CD4-positive, alpha-beta T cell treated with Interleukin-4 for 4 hours (primary cell): Measurements from ENCODE around the gene EGFR.
"Not testable (repeated sequence)": the region's sequence is repeated elsewhere in the genome, so short reads cannot be mapped to it uniquely, and the experiment has no call there.

ENCODE experiments used
- DNase-seq: peaks from one replicate; pipeline ENCODE4 v3.0.0-alpha.2; 2020

EGFR gene

DNA sequence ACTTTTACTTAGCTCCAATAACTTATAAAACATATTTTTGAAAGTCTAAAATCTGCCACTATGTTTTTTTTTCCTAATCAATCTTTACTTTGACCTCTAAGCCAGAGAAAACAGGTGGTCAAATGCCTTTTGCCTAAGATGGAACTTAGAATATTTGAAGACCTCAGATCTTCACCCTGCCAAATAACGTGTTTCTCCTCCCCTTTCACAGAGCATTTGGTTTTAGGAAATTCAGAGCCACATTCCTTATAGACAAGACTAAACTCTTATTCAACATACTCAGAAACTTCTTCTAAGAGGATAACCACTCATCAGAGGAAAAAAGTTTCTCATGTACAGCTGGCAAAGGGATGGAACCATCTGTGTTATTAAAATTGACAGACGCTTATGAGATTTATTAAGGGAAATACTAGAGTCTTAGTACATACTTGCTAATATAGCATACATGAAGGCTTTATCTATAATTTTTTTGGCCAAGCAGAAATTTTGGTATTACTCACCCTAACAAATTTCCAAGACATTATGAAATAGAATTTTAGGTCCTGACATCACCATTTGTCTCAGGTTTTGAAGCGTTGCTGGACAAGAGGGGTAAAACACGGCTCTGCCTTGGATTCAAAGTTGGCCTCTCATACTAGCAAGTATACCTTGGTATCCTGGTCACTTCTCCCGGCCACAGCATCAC lies 2.6 kb upstream of the EGFR start:
- DNase-seq, result no peak

DNA sequence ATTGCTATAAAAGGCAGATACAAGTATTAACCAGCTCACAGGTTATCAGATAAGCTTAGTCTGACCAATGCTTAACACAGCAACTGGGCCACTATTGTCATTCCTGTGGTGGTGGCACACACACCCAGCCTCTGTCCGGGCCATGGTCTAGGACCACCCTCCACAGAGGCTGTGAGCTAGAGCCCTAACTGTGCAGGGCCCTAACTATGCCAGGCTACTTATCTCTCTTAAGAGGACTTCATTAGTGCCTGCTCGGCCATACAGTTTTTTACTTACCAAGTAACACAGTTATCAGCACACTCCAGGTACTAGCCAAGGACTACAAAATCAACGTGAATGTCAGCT lies 2.1 kb upstream of the EGFR start:
- no peak for DNase-seq

DNA sequence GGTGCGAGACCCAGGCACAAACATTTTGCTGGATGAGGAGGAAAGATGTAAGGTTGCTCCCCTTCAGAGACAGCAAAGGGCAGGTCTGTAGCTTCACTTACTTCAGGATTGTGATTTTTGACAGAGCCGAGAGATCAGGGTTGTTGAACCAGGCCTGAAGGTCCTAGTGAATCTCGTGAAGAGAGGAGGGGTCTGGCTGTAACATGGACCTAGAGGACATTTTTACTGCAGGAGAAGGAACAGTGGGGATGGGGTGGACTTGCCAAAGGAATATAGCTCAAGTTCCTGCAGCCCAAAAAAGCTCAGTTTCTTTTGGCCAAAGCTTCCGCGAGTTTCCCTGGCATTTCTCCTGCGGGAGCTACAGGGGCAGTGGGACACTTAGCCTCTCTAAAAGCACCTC lies 976 bp upstream of the EGFR start:
- DNase-seq, result no peak

DNA sequence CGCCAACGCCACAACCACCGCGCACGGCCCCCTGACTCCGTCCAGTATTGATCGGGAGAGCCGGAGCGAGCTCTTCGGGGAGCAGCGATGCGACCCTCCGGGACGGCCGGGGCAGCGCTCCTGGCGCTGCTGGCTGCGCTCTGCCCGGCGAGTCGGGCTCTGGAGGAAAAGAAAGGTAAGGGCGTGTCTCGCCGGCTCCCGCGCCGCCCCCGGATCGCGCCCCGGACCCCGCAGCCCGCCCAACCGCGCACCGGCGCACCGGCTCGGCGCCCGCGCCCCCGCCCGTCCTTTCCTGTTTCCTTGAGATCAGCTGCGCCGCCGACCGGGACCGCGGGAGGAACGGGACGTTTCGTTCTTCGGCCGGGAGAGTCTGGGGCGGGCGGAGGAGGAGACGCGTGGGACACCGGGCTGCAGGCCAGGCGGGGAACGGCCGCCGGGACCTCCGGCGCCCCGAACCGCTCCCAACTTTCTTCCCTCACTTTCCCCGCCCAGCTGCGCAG lies 424 bp downstream of the EGFR start:
- no peak for DNase-seq

DNA sequence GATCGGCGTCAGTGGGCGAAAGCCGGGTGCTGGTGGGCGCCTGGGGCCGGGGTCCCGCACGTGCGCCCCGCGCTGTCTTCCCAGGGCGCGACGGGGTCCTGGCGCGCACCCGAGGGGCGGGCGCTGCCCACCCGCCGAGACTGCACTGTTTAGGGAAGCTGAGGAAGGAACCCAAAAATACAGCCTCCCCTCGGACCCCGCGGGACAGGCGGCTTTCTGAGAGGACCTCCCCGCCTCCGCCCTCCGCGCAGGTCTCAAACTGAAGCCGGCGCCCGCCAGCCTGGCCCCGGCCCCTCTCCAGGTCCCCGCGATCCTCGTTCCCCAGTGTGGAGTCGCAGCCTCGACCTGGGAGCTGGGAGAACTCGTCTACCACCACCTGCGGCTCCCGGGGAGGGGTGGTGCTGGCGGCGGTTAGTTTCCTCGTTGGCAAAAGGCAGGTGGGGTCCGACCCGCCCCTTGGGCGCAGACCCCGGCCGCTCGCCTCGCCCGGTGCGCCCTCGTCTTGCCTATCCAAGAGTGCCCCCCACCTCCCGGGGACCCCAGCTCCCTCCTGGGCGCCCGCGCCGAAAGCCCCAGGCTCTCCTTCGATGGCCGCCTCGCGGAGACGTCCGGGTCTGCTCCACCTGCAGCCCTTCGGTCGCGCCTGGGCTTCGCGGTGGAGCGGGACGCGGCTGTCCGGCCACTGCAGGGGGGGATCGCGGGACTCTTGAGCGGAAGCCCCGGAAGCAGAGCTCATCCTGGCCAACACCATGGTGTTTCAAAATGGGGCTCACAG lies 1.1 kb downstream of the EGFR start:
- no peak for DNase-seq

DNA sequence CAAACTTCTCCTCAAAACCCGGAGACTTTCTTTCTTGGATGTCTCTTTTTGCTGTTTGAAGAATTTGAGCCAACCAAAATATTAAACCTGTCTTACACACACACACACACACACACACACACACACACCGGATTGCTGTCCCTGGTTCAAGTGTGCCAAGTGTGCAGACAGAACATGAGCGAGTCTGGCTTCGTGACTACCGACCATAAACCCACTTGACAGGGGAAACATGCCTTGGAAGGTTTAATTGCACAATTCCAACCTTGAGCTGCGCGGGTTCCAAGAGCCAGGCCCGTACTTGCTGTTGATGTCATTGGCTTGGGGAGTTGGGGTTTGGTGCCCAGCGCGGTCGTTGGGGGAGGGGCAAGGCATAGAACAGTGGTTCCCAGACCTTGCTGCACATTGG lies 1.7 kb downstream of the EGFR start:
- no peak for DNase-seq

DNA sequence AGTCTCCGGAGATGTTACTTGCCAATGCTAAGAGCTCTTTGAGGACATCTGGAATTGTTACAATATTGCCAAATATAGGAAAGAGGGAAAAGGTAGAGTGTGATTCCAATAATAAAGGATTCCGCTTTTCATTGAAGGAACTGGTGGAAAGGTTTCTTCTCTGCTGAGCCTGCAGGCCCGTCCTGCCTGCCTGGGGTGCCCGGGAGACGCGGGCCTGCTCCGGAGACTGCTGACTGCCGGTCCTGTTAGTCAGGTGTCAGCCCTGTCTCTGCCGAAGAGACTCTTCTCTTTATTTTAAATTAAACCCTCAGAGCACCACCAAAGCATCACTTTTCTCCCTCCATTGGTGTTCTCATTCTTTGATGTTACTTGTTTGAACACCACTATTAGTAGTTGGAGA lies 2.2 kb downstream of the EGFR start:
- no peak for DNase-seq

DNA sequence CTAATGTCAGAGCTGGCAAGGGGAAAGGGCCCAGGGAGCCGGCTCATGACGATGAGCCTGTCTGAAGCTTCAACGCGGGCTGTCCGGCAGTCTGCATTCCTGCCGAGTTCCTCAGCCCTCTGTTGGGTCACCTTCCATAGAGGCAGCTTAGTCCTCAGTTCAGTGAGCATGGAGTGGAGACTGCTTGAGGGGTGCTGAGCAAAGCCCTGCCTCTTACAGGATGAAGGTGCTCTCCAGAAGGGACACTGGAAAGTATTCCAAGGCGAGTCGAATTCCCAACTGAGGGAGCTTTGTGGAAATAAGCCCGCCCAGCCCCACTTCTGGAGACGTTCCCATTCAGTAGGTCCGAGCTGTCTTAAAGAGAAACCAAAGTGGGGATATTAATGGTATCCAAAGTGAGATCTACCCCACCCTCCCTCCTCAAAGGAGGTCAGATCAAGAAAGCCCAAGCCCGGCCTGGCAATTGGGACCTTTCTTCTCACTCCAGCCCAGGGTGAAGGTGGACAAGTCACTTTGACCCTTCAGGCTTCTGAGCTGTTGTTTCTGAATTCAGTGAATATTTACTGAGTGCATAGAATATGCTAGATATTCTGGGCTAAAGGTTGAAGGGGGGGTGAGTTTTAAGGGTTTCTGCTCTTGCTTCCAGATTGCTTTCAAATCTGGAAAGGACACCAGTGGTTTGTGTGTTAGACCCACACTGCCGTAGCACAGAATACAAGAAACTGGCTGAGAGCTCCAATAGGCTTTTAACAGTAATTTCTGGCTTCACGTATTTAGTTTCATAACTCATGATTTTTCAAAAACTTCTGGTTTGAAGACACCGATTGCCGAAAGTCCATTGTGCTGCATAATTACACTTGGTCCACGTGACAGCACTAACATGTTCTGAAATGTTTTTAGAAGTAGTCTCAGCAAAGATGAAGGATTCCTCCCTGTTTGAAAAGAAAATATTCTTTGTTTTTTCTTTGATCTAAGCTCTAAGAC lies 3.5 kb downstream of the EGFR start:
- DNase-seq, result no peak

DNA sequence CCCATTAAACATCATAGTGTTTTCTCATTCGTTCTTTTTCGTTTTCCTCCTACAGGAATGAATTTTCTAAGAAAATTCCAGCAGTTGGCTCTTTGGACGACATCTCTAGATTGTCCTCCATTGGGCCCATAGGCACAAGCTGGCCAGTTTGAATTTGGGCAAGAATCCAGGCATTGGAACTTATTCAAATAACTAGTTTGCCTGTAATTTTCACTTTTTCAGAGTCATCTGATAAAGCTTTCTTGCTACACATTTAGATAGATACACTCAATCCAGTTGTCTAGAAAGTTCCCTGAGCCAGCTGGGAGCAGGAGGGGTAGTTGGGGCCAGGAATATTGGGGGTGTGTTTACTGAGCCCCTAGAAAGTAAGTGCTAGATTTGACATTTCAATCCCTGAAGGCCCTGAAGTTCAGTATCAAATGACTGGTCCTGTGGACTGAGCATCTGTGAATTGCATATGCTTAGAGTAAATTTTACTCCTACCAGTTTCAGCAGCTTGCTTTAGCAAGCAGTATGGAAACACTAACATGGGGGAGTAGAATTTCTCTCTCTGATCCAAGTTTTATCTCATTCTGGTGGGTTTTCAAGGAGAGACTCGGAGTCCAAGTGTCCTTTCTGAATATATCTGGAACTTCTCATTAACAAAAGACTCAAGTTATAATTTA lies 5.2 kb downstream of the EGFR start:
- DNase-seq, result no peak

DNA sequence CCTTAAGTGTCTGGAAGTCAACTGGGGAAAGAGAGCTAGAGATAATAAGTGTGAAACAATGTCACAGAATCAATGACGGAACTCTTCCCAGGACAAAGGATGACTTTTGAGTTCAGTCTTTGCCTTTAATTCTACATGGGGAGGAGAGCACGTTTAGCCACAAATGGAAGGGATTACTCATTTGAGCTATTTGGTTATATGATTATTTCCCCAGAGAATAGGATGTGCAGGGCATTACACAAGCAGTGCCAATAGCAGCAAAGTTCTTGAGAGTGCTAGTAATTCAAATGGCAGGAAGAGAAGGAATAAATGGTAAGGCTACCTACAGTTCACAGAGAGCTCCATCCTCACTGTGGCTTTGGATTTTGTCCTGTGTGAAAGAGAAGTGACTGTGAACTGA lies 6.0 kb downstream of the EGFR start:
- DNase-seq, result no peak

DNA sequence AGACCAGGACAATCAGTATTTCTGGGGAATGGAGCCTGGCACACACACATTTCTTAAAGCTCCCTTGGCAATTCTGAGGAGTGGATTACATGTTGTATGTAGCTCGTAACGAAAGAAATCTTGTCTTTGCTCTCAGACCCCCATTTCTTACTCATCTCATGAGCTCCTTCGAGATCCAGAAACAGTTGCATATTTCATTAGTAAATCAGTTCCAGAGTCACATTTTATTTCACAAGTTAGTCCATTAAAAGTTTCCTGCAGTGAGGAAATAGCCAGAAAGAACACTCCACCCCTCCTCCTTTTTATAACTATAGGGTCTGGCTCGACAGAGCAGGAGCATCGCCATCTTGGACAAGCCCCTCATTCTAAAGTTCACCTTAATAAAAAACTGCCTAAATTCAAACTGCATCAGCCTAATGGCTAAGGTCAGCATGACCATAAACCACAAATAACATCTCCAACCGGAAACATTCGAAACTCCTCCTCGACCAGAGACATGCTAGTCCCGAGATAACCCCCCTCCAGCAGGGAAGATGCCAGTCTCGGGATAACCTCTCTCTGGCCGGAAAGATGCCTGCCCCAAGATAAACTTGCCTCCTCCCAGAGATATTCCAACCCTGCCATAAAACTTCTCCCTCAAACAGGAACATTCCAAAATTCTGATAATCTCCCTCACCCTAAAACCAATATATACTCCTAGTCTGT lies 7.4 kb downstream of the EGFR start:
- no peak for DNase-seq

DNA sequence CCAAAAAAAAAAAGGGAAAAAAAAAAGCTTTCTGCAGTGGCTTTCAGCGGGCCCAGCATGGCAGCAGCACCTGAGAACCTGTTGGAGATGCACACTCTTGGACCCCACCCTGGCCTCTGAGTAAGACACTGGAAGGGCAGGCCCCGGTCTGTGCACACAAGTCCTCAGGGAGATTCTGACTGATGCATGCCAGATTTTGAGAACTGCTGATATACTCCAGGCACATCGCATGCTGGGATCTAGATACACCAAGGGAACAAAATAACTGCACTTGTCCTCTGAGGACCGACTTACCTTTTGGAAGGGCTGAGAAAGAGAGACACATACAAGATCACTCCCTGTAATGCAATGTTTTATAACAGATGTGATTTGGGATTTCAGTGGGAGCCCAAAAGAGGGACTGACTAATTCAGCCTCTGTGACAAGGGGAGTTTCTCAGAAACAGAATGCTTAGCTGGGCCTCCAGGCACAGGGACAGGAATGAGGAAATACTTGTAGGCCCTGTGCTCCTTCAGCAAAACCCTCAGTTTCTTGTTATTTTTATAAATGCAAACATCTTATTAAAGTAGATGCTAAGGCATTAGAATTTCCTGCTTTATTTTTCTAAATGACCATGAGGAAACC lies 8.2 kb downstream of the EGFR start:
- no peak for DNase-seq

DNA sequence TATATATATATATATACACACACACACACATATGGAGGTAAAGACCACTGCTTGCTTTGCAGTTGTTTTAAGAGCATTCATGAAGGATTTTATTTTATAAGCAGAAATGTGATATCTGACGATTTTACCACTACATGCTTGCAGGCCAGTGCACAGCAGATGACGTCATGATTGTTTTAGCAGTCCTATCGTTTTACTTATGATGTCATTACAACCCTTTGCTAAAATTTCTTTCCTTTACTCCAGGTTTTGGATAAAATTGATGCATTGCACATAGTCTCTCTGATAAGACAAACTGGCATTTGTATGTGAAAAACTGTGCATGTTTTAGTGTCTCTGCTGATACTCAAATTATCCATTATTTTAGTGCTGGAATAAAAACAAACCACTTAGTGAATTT lies 9.2 kb downstream of the EGFR start:
- DNase-seq, result no peak

DNA sequence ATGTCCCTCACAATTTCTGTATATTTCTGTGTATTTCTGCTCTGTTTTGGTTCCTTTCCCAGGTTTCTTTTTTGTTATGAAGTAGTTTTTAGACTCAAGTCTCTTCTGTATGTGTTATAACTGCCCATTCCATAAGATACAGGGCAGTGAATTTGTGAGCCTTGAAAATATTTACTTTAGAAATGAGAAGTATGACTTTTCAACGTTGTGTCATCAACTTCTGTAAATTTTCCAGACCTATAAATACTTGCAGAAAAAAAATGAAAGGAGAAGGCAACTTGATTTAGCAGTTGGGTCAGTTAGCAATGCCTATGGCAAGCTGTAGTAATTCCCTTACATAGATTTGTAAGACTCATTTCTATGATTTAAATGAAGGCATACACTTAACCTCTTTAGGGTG lies 11.5 kb downstream of the EGFR start:
- no peak for DNase-seq

DNA sequence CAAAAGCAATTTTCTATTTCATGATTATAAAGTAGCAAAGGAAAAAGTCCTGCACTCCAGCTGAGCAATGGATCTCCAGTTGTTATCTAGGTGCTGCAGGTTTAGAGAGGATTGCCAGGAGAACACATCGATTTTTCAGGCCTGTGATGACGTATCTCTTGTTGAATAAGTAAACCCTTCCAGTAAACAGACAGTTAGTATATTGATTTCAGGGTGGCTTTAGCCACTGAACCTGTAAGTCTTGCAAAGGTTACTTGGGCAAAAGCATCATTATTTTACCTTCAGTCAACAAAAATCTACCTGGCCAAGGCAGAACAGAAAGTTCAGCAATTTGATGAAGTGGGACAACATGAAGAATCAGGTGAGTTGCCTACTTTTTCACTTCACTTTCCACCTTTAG lies 12.3 kb downstream of the EGFR start:
- DNase-seq, result no peak

DNA sequence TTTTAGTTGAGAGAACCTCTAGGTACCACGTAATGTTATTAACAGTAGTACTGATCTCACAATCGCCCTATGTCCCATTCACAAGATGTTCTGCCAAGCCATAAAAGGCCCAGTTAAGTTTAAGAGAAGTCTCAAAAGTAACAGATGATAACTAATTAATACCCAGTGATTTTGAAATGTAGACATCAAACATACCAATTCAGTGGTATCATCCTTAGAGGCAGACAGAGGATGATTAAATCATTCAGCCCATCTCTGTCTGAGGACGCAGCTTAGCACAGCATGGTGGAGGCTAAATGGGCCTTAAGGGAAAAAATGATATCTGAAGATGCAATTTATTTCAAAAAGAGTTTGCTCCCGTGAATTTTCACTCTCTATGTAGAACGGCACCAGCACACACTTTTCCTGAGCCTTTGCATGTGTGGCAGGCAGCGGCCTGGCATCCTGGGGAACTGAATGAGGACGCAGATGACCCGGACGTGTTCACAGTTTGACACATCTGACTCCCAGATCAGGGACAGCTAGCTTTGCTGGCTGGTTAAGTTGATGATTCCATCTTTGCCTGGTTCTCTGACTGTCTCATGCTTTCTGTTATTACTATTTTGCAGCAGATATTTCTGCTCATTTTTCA lies 13.4 kb downstream of the EGFR start:
- no peak for DNase-seq

DNA sequence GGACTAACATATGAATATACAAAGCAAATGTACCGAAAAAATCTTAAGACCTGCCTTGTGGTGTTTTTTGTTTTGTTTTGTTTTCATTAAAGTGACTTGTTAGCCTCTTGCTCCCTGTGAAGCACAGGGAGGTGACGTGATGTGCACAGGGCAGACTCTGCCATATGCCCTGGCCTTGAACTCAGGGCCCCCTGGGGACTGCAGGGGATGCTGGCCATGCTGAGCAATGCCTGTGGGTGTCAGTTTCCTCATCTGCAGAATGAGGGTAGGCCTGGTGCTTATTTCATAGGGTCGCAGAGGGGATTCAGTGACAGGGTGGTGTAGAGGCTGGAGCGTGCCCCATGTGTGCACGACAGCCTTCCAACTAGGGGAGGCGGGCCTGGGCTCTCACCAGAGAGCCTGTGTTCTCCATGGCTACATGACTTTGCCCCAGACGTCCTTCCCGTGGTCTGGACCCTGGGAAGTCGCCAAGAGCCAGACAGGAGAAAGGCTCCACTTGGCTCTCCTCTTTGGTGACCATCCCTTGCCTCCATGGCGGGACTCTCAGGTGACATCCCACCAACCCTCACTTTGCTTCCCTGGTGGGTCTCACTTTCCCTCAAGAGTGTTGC lies 14.5 kb downstream of the EGFR start:
- DNase-seq, result no peak

DNA sequence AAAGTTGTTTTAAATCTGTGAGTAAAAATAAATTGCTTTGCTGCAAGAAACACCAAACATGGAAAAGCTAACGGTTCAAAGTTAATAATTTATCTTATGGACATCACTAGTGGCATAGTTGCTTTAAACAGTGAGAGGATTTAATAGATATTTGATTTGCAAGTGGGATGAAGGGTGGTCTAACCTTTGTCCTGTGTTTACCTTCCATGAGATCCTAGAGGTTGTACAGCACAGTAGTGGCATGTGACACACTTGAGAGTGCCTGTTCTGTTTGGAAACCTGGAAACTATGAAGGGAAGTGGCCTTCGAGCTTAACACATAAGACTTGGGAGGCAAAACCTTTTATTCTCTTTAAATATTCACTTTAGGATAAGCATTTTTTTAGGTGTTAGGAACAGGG lies 16.0 kb downstream of the EGFR start:
- no peak for DNase-seq

DNA sequence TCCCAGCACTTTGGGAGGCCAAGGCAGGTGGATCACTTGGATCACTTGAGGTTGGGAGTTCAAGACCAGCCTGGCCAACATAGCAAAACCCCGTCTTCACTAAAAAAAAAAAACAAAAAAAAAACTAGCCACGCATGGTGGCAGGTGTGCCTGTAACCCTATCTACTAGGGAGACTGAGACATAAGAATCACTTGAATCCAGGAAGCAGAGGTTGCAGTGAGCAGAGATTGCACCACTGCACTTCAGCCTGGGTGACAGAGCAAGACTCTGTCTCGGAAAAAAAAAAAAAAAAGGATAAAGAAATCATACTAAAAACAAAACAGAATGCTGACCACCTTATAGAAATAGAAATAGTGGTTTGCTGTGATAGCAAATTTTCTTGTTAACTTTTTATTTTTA lies 16.6 kb downstream of the EGFR start:
- not testable (repeated sequence) for DNase-seq

DNA sequence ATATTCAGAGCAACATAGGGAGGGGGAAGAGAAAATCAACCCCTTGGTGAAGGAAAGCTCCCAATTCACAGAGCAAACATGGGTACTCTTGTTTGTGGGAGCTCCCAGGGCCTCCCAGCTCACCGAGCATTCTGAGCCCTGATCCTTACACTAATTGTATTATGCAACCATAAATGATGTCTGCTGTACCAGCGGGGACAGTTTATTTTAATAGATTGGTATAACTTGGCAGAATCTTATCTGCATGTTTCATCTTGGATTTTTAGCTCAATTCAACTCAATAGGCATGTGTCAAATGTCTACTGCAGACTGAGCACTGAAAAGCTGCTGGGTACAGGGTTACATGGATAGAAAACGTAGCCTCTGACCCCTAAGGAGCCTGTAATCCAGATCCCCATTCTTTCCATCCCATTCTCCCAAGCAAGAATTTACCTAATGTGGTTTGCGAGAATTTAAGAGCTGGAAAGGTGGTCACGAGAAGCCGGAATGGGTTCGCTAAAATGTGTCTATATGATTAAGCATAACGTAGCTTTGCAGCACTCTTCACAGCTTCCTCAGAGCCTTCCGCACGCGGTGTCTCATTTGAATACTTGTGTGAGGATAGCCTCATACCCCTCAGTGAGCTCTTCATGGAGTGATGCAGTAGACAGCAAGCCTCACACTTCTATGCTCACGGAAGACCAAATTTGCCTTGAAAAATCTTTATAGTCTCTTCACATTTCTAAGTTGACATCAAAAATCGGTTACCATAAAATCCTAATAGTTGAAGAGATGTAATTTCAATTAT lies 18.3 kb downstream of the EGFR start:
- no peak for DNase-seq
